Hematopoietic multipotent progenitor cell treated with erythropoietin and hydrocortisone succinate and interleukin-3 and kit ligand, for 17 days (in vitro differentiated cells): Measurements from ENCODE around the gene ARHGAP5.

Experiments
- DNase-seq: peaks from one replicate; pipeline ENCODE4 v3.0.0-alpha.2; 2015; ENCODE audit warnings: low spot score

Gene ARHGAP5

GRCh38 chr14:32077081-32078022 lies at the start of gene ARHGAP5:
ARHGAP5 (plus strand) TSS chr14:32077304; CDS start chr14:32090670, 13,366 bp downstream.
- peak; percentile 13 for DNase-seq

- no peak for DNase-seq
These were observed 48.5 kb upstream of the ARHGAP5 start for GRCh38 chr14:32028599-32028998.

- no peak for DNase-seq
These were observed 43.6 kb upstream of the ARHGAP5 start for GRCh38 chr14:32033543-32033942.

GRCh38 chr14:32038876-32039275 lies 38.2 kb upstream of the ARHGAP5 start:
- no peak for DNase-seq

GRCh38 chr14:32039401-32040030 lies 37.6 kb upstream of the ARHGAP5 start:
- DNase-seq = no peak

- DNase-seq = no peak
These were observed 33.5 kb upstream of the ARHGAP5 start for GRCh38 chr14:32043624-32044023.

GRCh38 chr14:32044454-32044853 lies 32.6 kb upstream of the ARHGAP5 start:
- DNase-seq = no peak

- DNase-seq = no peak
These were observed 29.3 kb upstream of the ARHGAP5 start for GRCh38 chr14:32047791-32048190.

GRCh38 chr14:32049361-32050088 lies 27.6 kb upstream of the ARHGAP5 start:
- no peak for DNase-seq

GRCh38 chr14:32050878-32051277 lies 26.2 kb upstream of the ARHGAP5 start:
- DNase-seq = no peak

GRCh38 chr14:32054536-32054935 lies 22.6 kb upstream of the ARHGAP5 start:
- no peak for DNase-seq

GRCh38 chr14:32055175-32055574 lies 21.9 kb upstream of the ARHGAP5 start:
- DNase-seq = no peak

GRCh38 chr14:32059702-32060101 lies 17.4 kb upstream of the ARHGAP5 start:
- DNase-seq = no peak

- no peak for DNase-seq
These were observed 12.2 kb upstream of the ARHGAP5 start for GRCh38 chr14:32064931-32065330.

- DNase-seq = no peak
These were observed 8.4 kb upstream of the ARHGAP5 start for GRCh38 chr14:32068708-32069107.

- no peak for DNase-seq
These were observed 6.8 kb upstream of the ARHGAP5 start for GRCh38 chr14:32070282-32070681.

- DNase-seq = no peak
These were observed 4.4 kb upstream of the ARHGAP5 start for GRCh38 chr14:32072676-32073075.

GRCh38 chr14:32073537-32074189 lies 3.4 kb upstream of the ARHGAP5 start:
- DNase-seq = peak; percentile 79

- no peak for DNase-seq
These were observed 2.1 kb upstream of the ARHGAP5 start for GRCh38 chr14:32074887-32075572.

GRCh38 chr14:32075672-32076277 lies 1.3 kb upstream of the ARHGAP5 start:
- DNase-seq = no peak
